Measurements from ENCODE around the gene UBASH3A.
"Not testable (repeated sequence)": the region's sequence is repeated elsewhere in the genome, so short reads cannot be mapped to it uniquely, and the experiment has no call there.

UBASH3A gene

GRCh38 chr21:42390193-42390592, 13.5 kb upstream of the UBASH3A start:
- in situ Hi-C loops (cut with HindIII; ENCODE audit: low sequenced_read_pairs), result no loop called here

- in situ Hi-C loops (cut with HindIII; ENCODE audit: low sequenced_read_pairs), result no loop called here
Observed at GRCh38 chr21:42390696-42391095, 13.0 kb upstream of the UBASH3A start.

GRCh38 chr21:42391297-42391696, 12.4 kb upstream of the UBASH3A start:
- in situ Hi-C loops (cut with HindIII; ENCODE audit: low sequenced_read_pairs), result no loop called here

- in situ Hi-C loops (cut with HindIII; ENCODE audit: low sequenced_read_pairs), result no loop called here
Observed at GRCh38 chr21:42392731-42393442, 10.8 kb upstream of the UBASH3A start.

- in situ Hi-C loops (cut with HindIII; ENCODE audit: low sequenced_read_pairs), result no loop called here
Observed at GRCh38 chr21:42393443-42393950, 10.2 kb upstream of the UBASH3A start.

- in situ Hi-C loops (cut with HindIII; ENCODE audit: low sequenced_read_pairs), result no loop called here
Observed at GRCh38 chr21:42395302-42395701, 8.4 kb upstream of the UBASH3A start.

- in situ Hi-C loops (cut with HindIII; ENCODE audit: low sequenced_read_pairs), result no loop called here
Observed at GRCh38 chr21:42395905-42396651, 7.6 kb upstream of the UBASH3A start, which contains the start of gene TMPRSS3. Gene TMPRSS3 (minus strand): TSS chr21:42396052. CDS start chr21:42395417, 635 bp downstream.

- in situ Hi-C loops (cut with HindIII; ENCODE audit: low sequenced_read_pairs), result no loop called here
Observed at GRCh38 chr21:42396799-42397745, 6.6 kb upstream of the UBASH3A start.

- in situ Hi-C loops (cut with HindIII; ENCODE audit: low sequenced_read_pairs), result no loop called here
Observed at GRCh38 chr21:42397746-42398394, 5.8 kb upstream of the UBASH3A start.

GRCh38 chr21:42398436-42399028, 5.2 kb upstream of the UBASH3A start:
- in situ Hi-C loops (cut with HindIII; ENCODE audit: low sequenced_read_pairs), result no loop called here

- in situ Hi-C loops (cut with HindIII; ENCODE audit: low sequenced_read_pairs), result no loop called here
Observed at GRCh38 chr21:42400525-42400924, 3.2 kb upstream of the UBASH3A start.

GRCh38 chr21:42401154-42401553, 2.5 kb upstream of the UBASH3A start:
- in situ Hi-C loops (cut with HindIII; ENCODE audit: low sequenced_read_pairs), result no loop called here

- in situ Hi-C loops (cut with HindIII; ENCODE audit: low sequenced_read_pairs), result no loop called here
Observed at GRCh38 chr21:42401820-42402251, 1.9 kb upstream of the UBASH3A start.

- in situ Hi-C loops (cut with HindIII; ENCODE audit: low sequenced_read_pairs), result no loop called here
Observed at GRCh38 chr21:42404539-42404938, 837 bp downstream of the UBASH3A start.

- in situ Hi-C loops (cut with HindIII; ENCODE audit: low sequenced_read_pairs), result no loop called here
Observed at GRCh38 chr21:42405064-42406013, 1.6 kb downstream of the UBASH3A start.

- in situ Hi-C loops (cut with HindIII; ENCODE audit: low sequenced_read_pairs), result no loop called here
Observed at GRCh38 chr21:42406201-42406621, 2.5 kb downstream of the UBASH3A start.

GRCh38 chr21:42406866-42407265, 3.2 kb downstream of the UBASH3A start:
- in situ Hi-C loops (cut with HindIII; ENCODE audit: low sequenced_read_pairs), result no loop called here

GRCh38 chr21:42407476-42407875, 3.8 kb downstream of the UBASH3A start:
- in situ Hi-C loops (cut with HindIII; ENCODE audit: low sequenced_read_pairs), result no loop called here

GRCh38 chr21:42408718-42409117, 5.0 kb downstream of the UBASH3A start:
- in situ Hi-C loops (cut with HindIII; ENCODE audit: low sequenced_read_pairs), result not testable (repeated sequence)

All from endothelial cell of hepatic sinusoid (primary cell).